NB4 (cell line): ENCODE data around the gene KCNMB2.

Experiments used
- MYC ChIP-seq: IDR thresholded peaks from 2 replicates; pipeline ENCODE4 v1.6.1; 2011; ENCODE audit warnings: low read depth, low read length
- POLR2A ChIP-seq: IDR thresholded peaks from 2 replicates; pipeline ENCODE4 v1.6.1; 2011; ENCODE audit warnings: mild to moderate bottlenecking; ENCODE audit not compliant: insufficient read length; ENCODE audit errors: extremely low read depth
- TF ChIP-seq, protein P1 (sequence below): IDR thresholded peaks from one replicate; pipeline ENCODE4 v1.5.1; 2012; ENCODE audit warnings: low read depth, low read length

DNA sequence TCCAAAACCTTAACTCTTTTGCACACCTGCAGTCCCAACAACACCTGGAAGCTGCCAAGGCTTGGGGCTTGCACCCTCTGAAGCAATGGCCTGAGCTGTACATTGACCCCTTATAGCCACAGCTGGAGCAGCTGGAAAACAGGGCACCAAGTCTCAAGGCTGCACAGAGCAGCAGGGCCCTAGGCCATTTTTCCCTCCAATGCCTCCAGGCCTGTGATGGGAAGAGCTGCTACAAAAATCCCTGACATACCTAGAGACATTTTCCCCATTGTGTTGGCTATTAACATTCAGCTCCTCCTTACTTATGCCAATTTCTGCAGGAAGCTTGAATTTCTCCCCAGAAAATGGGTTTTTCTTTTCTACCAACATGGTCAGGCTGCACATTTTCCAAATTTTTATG, 304.4 kb downstream of the KCNMB2 start:
- TF ChIP-seq, protein P1, sequence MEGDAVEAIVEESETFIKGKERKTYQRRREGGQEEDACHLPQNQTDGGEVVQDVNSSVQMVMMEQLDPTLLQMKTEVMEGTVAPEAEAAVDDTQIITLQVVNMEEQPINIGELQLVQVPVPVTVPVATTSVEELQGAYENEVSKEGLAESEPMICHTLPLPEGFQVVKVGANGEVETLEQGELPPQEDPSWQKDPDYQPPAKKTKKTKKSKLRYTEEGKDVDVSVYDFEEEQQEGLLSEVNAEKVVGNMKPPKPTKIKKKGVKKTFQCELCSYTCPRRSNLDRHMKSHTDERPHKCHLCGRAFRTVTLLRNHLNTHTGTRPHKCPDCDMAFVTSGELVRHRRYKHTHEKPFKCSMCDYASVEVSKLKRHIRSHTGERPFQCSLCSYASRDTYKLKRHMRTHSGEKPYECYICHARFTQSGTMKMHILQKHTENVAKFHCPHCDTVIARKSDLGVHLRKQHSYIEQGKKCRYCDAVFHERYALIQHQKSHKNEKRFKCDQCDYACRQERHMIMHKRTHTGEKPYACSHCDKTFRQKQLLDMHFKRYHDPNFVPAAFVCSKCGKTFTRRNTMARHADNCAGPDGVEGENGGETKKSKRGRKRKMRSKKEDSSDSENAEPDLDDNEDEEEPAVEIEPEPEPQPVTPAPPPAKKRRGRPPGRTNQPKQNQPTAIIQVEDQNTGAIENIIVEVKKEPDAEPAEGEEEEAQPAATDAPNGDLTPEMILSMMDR: no peak
- TF ChIP-seq POLR2A (no peak), MYC (no peak)
